Measurements from ENCODE around the gene ADCY5. TPM values are rescaled to one million over a fixed set of nuclear protein-coding genes. Genes with fewer than 3 reads are reported as not detected.
"Not testable (repeated sequence)": the region's sequence is repeated elsewhere in the genome, so short reads cannot be mapped to it uniquely, and the experiment has no call there.

Gene ADCY5
- total RNA-seq (100 to 1,000 TPM; 125 to 220 (median 210) TPM), polyA plus RNA-seq (90.4 TPM)
- long read RNA-seq, donor 1, full-length matches to known transcripts: 92 of 455 reads
- long read RNA-seq, donor 1, partial matches to known transcripts: 230 of 455 reads
- long read RNA-seq, donor 1, other reads (novel, unspliced or antisense): 133 of 455 reads
- long read RNA-seq, donor 2, full-length matches to known transcripts: 158 of 359 reads
- long read RNA-seq, donor 2, partial matches to known transcripts: 112 of 359 reads
- long read RNA-seq, donor 2, other reads (novel, unspliced or antisense): 89 of 359 reads
- long read RNA-seq, donor 3, full-length matches to known transcripts: 45 of 302 reads
- long read RNA-seq, donor 3, partial matches to known transcripts: 180 of 302 reads
- long read RNA-seq, donor 3, other reads (novel, unspliced or antisense): 77 of 302 reads
- long read RNA-seq, donor 4, full-length matches to known transcripts: 160 of 324 reads
- long read RNA-seq, donor 4, partial matches to known transcripts: 91 of 324 reads
- long read RNA-seq, donor 4, other reads (novel, unspliced or antisense): 73 of 324 reads

GRCh38 chr3:123448536-123449101 lies at the start of gene ADCY5:
Gene ADCY5, minus strand, starts transcription at chr3:123449090. Its CDS starts 545 bp downstream, at chr3:123448545.
- H3K27ac ChIP-seq (ENCODE audit: low read length): peak within 1 kb of the TSS; percentile 87
- WGBS: 2% methylated on average over 67 of the region's 67 CpGs
- intact Hi-C loops (cut with DNase I): loop anchor here in 3 of 4 donors (5.0 to 10.0 kb wide), 4 partner anchors 44 to 121 kb away; no protein-coding TSS in a partner anchor
- no peaks in the 10 kb centered on the region for H3K4me1 ChIP-seq (ENCODE audit: control insufficient read depth, insufficient read depth, low read length)
- H3K27me3 ChIP-seq (ENCODE audit: control insufficient read depth, insufficient read depth): no peaks in the 10 kb centered on the region
- DNase-seq (peak; percentile 32 to 67 (median 67)), ATAC-seq (peak; percentile 12 to 28)
- peak within 1 kb of the TSS; percentile 92 for H3K4me3 ChIP-seq (ENCODE audit: low read length)
- no peaks in the 10 kb centered on the region for H3K9me3 ChIP-seq (ENCODE audit: control insufficient read depth, low read length)

- no peak for DNase-seq
- ATAC-seq: no peak
- Histone ChIP-seq H3K4me3 (ENCODE audit: low read length) (no peak overlapping the region), H3K4me1 (ENCODE audit: control insufficient read depth, insufficient read depth, low read length) (no peaks in the 10 kb centered on the region), H3K27ac (ENCODE audit: low read length) (no peak overlapping the region), H3K9me3 (ENCODE audit: control insufficient read depth, low read length) (no peaks in the 10 kb centered on the region), H3K27me3 (ENCODE audit: control insufficient read depth, insufficient read depth) (no peaks in the 10 kb centered on the region)
- WGBS: 66% methylated on average over 4 of the region's 4 CpGs
- intact Hi-C loops (cut with DNase I): loop anchor here in 2 of 4 donors (2.0 to 5.0 kb wide), 2 partner anchors 47 to 165 kb away; partner anchors contain the start of gene ADCY5 (in 1 of the 2)
These were observed 45.0 kb upstream of the ADCY5 start for GRCh38 chr3:123493912-123494311.

- no peaks in the 10 kb centered on the region for H3K9me3 ChIP-seq (ENCODE audit: control insufficient read depth, low read length)
- H3K4me3 ChIP-seq (ENCODE audit: low read length): no peak overlapping the region
- WGBS: 63% methylated on average over 4 of the region's 4 CpGs
- H3K27ac ChIP-seq (ENCODE audit: low read length): peak overlapping the region; percentile 91
- no peak for DNase-seq
- no peaks in the 10 kb centered on the region for H3K27me3 ChIP-seq (ENCODE audit: control insufficient read depth, insufficient read depth)
- ATAC-seq: no peak
- no peaks in the 10 kb centered on the region for H3K4me1 ChIP-seq (ENCODE audit: control insufficient read depth, insufficient read depth, low read length)
- intact Hi-C loops (cut with DNase I): loop anchor here in 2 of 4 donors (2.0 to 5.0 kb wide), 2 partner anchors 45 to 163 kb away; partner anchors contain the start of gene ADCY5 (in 1 of the 2)
These were observed 43.2 kb upstream of the ADCY5 start for GRCh38 chr3:123491966-123492587.

- Histone ChIP-seq H3K4me3 (ENCODE audit: low read length) (no peak overlapping the region), H3K27me3 (ENCODE audit: control insufficient read depth, insufficient read depth) (no peaks in the 10 kb centered on the region), H3K27ac (ENCODE audit: low read length) (peak overlapping the region; percentile 66), H3K4me1 (ENCODE audit: control insufficient read depth, insufficient read depth, low read length) (no peaks in the 10 kb centered on the region), H3K9me3 (ENCODE audit: control insufficient read depth, low read length) (no peaks in the 10 kb centered on the region)
- intact Hi-C loops (cut with DNase I): loop anchor here in 3 of 4 donors (2.0 to 5.0 kb wide), 3 partner anchors 42 to 162 kb away; partner anchors contain the start of gene ADCY5 (in 1 of the 3)
- DNase-seq (peak; percentile 65 to 85 (median 84)), ATAC-seq (peak; percentile 77 to 79)
- 7% methylated on average over 8 of the region's 8 CpGs for WGBS
These were observed 40.6 kb upstream of the ADCY5 start for GRCh38 chr3:123489400-123490004.

GRCh38 chr3:123488645-123489347 lies 39.9 kb upstream of the ADCY5 start:
- intact Hi-C loops (cut with DNase I): loop anchor here in 3 of 4 donors (2.0 to 5.0 kb wide), 2 partner anchors 160 to 161 kb away; no protein-coding TSS in a partner anchor
- 71% methylated on average over 5 of the region's 5 CpGs for WGBS
- DNase-seq (no peak), ATAC-seq (peak in 1 of 2 donors; percentile 15)
- Histone ChIP-seq H3K4me3 (ENCODE audit: low read length) (no peak overlapping the region), H3K27ac (ENCODE audit: low read length) (peak overlapping the region; percentile 66), H3K27me3 (ENCODE audit: control insufficient read depth, insufficient read depth) (no peaks in the 10 kb centered on the region), H3K4me1 (ENCODE audit: control insufficient read depth, insufficient read depth, low read length) (no peaks in the 10 kb centered on the region), H3K9me3 (ENCODE audit: control insufficient read depth, low read length) (no peaks in the 10 kb centered on the region)

GRCh38 chr3:123487063-123487462 lies 38.2 kb upstream of the ADCY5 start:
- ATAC-seq: peak; percentile 23 to 27
- not testable (repeated sequence) for H3K4me1 ChIP-seq (ENCODE audit: control insufficient read depth, insufficient read depth, low read length); DNase-seq; H3K9me3 ChIP-seq (ENCODE audit: control insufficient read depth, low read length); H3K27ac ChIP-seq (ENCODE audit: low read length); H3K4me3 ChIP-seq (ENCODE audit: low read length); H3K27me3 ChIP-seq (ENCODE audit: control insufficient read depth, insufficient read depth)
- WGBS: 53% methylated on average over 8 of the region's 8 CpGs
- intact Hi-C loops (cut with DNase I): loop anchor here in 2 of 4 donors (5.0 kb wide), 1 partner anchor 160 kb away; no protein-coding TSS in a partner anchor

- no peak overlapping the region for H3K27ac ChIP-seq (ENCODE audit: low read length)
These were observed 37.6 kb upstream of the ADCY5 start for GRCh38 chr3:123486460-123486859.

GRCh38 chr3:123485551-123485950 lies 36.7 kb upstream of the ADCY5 start:
- Histone ChIP-seq H3K27ac (ENCODE audit: low read length) (no peak overlapping the region), H3K4me3 (ENCODE audit: low read length) (no peak overlapping the region), H3K9me3 (ENCODE audit: control insufficient read depth, low read length) (no peaks in the 10 kb centered on the region), H3K27me3 (ENCODE audit: control insufficient read depth, insufficient read depth) (no peaks in the 10 kb centered on the region), H3K4me1 (ENCODE audit: control insufficient read depth, insufficient read depth, low read length) (no peaks in the 10 kb centered on the region)
- intact Hi-C loops (cut with DNase I): loop anchor here in 2 of 4 donors (5.0 kb wide), 1 partner anchor 158 kb away; no protein-coding TSS in a partner anchor
- DNase-seq (no peak), ATAC-seq (no peak)
- 88% methylated on average over 4 of the region's 4 CpGs for WGBS

More at GRCh38 chr3:123486460-123486859, 37.6 kb upstream of the ADCY5 start:
- Histone ChIP-seq H3K4me3 (ENCODE audit: low read length) (no peak overlapping the region), H3K27me3 (ENCODE audit: control insufficient read depth, insufficient read depth) (no peaks in the 10 kb centered on the region), H3K9me3 (ENCODE audit: control insufficient read depth, low read length) (no peaks in the 10 kb centered on the region), H3K4me1 (ENCODE audit: control insufficient read depth, insufficient read depth, low read length) (no peaks in the 10 kb centered on the region)
- 81% methylated on average over 7 of the region's 7 CpGs for WGBS
- intact Hi-C loops (cut with DNase I): loop anchor here in 2 of 4 donors (5.0 kb wide), 1 partner anchor 159 kb away; no protein-coding TSS in a partner anchor
- ATAC-seq (no peak), DNase-seq (no peak)

GRCh38 chr3:123483146-123483545 lies 34.3 kb upstream of the ADCY5 start:
- H3K4me3 ChIP-seq (ENCODE audit: low read length): no peak overlapping the region
- no peaks in the 10 kb centered on the region for H3K9me3 ChIP-seq (ENCODE audit: control insufficient read depth, low read length)
- H3K4me1 ChIP-seq (ENCODE audit: control insufficient read depth, insufficient read depth, low read length): no peaks in the 10 kb centered on the region
- no peak for DNase-seq
- no peak for ATAC-seq
- WGBS: 81% methylated on average over 6 of the region's 6 CpGs
- H3K27ac ChIP-seq (ENCODE audit: low read length): no peak overlapping the region
- H3K27me3 ChIP-seq (ENCODE audit: control insufficient read depth, insufficient read depth): no peaks in the 10 kb centered on the region
- intact Hi-C loops (cut with DNase I): no loop called here
